Tibial artery (tissue), 4 donors: ENCODE measurements around the gene C1orf94.

ENCODE experiments used
- DNase-seq, 2 donors: peaks; one replicate each; pipeline ENCODE4 v3.0.0-alpha.2; 2019
- H3K27ac ChIP-seq, 2 donors: fragments of 200-600 bp; sonication (generic) in 1 of 2; 1 replicate in 1 of 2; 2 replicates in 1 of 2; pipeline ENCODE4 v1.5.1; 2018 to 2019; ENCODE audit warnings: mild to moderate bottlenecking in 1 of 2
- H3K27me3 ChIP-seq, 2 donors: fragments of 200-600 bp; sonication (generic) in 1 of 2; one replicate each; pipeline versions ENCODE4 v1.5.1 to v1.6.0; 2016 to 2019
- H3K36me3 ChIP-seq, 3 donors: fragments of 200-600 bp; sonication (generic) in 2 of 3; one replicate each; pipeline ENCODE4 v1.5.1; 2016 to 2019; ENCODE audit warnings: mild to moderate bottlenecking in 2 of 3
- H3K4me1 ChIP-seq, 4 donors: fragments of 200-600 bp; sonication (generic) in 2 of 4; 1 replicate in 3 of 4; 2 replicates in 1 of 4; pipeline ENCODE4 v1.5.1; 2016 to 2019
- H3K4me3 ChIP-seq, 2 donors: fragments of 200-600 bp; sonication (generic) in 1 of 2; 1 replicate in 1 of 2; 2 replicates in 1 of 2; pipeline ENCODE4 v1.5.1; 2018 to 2019; ENCODE audit warnings: mild to moderate bottlenecking in 2 of 2
- H3K9me3 ChIP-seq, 3 donors: fragments of 200-600 bp; sonication (generic) in 1 of 3; one replicate each; pipeline ENCODE4 v1.5.1; 2016 to 2019
- CTCF ChIP-seq, 2 experiments: fragments of 200-600 bp in 1 of 2; fragments of 450-650 bp in 1 of 2; IDR thresholded peaks; one replicate each; pipeline ENCODE4 v1.5.1; 2017 to 2019; ENCODE audit warnings: antibody characterized with exemption in 2 of 2, mild to moderate bottlenecking in 1 of 2, moderate library complexity in 1 of 2
- intact Hi-C: fragments of 100-400 bp; cut with DNase I; formaldehyde crosslinking; loops from one replicate; pipeline ENCODE4 v1.15.0; 2023; ENCODE audit warnings: low total_unique reads

The C1orf94 gene

GRCh38 chr1:34131396-34132160 lies 45.1 kb upstream of the C1orf94 start:
- DNase-seq: no peak
- no peak overlapping the region for H3K27ac ChIP-seq
- H3K4me1 ChIP-seq: no peaks in the 10 kb centered on the region
- no peaks in the 10 kb centered on the region for H3K36me3 ChIP-seq
- intact Hi-C loops: no loop called here
- no peak for TF ChIP-seq CTCF (IDR thresholded peaks at IDR 0.05)
- no peaks in the 10 kb centered on the region for H3K9me3 ChIP-seq
- H3K4me3 ChIP-seq: no peak overlapping the region
- H3K27me3 ChIP-seq: peaks cover 0 to 5% of the 10 kb centered on the region in 2 donors

- no peak for TF ChIP-seq CTCF (IDR thresholded peaks at IDR 0.05)
- intact Hi-C loops: no loop called here
- H3K27ac ChIP-seq: no peak overlapping the region
- no peak for DNase-seq
- H3K36me3 ChIP-seq: no peaks in the 10 kb centered on the region
- no peaks in the 10 kb centered on the region for H3K9me3 ChIP-seq
- no peaks in the 10 kb centered on the region for H3K4me1 ChIP-seq
- peaks cover 0 to 5% of the 10 kb centered on the region in 2 donors for H3K27me3 ChIP-seq
- no peak overlapping the region for H3K4me3 ChIP-seq
Measured at GRCh38 chr1:34132161-34132420, 44.6 kb upstream of the C1orf94 start.

- no peaks in the 10 kb centered on the region for H3K27me3 ChIP-seq
- H3K4me1 ChIP-seq: no peaks in the 10 kb centered on the region
- TF ChIP-seq CTCF (IDR thresholded peaks at IDR 0.05): no peak
- no peak for DNase-seq
- no peaks in the 10 kb centered on the region for H3K9me3 ChIP-seq
- no peaks in the 10 kb centered on the region for H3K36me3 ChIP-seq
- intact Hi-C loops: no loop called here
- H3K27ac ChIP-seq: no peak overlapping the region
- H3K4me3 ChIP-seq: no peak overlapping the region
Measured at GRCh38 chr1:34137411-34137810, 39.3 kb upstream of the C1orf94 start.

- Histone ChIP-seq H3K27ac (no peak overlapping the region), H3K4me1 (no peaks in the 10 kb centered on the region), H3K36me3 (no peaks in the 10 kb centered on the region), H3K9me3 (no peaks in the 10 kb centered on the region), H3K27me3 (peaks cover 0 to 1% of the 10 kb centered on the region in 2 donors), H3K4me3 (no peak overlapping the region)
- intact Hi-C loops: no loop called here
- no peak for DNase-seq
- TF ChIP-seq CTCF (IDR thresholded peaks at IDR 0.05): no peak
Measured at GRCh38 chr1:34140011-34140676, 36.6 kb upstream of the C1orf94 start.

GRCh38 chr1:34143975-34144374 lies 32.7 kb upstream of the C1orf94 start:
- peaks cover 0 to 10% of the 10 kb centered on the region in 2 donors for H3K27me3 ChIP-seq
- no peaks in the 10 kb centered on the region for H3K9me3 ChIP-seq
- no peaks in the 10 kb centered on the region for H3K4me1 ChIP-seq
- intact Hi-C loops: no loop called here
- no peaks in the 10 kb centered on the region for H3K36me3 ChIP-seq
- TF ChIP-seq CTCF (IDR thresholded peaks at IDR 0.05): no peak
- DNase-seq: no peak
- no peak overlapping the region for H3K27ac ChIP-seq
- no peak overlapping the region for H3K4me3 ChIP-seq
